Loucy (cell line): ENCODE data around the gene ITPK1.

Experiments
- H2AFZ ChIP-seq: fragments of 200-600 bp; sonication (generic); 2 replicates; pipeline ENCODE4 v1.6.0; 2016; ENCODE audit warnings: antibody characterized with exemption, mild to moderate bottlenecking, low read length, moderate library complexity
- H3F3A ChIP-seq: fragments of 200-600 bp; 2 replicates; pipeline ENCODE4 v1.6.0; 2016; ENCODE audit warnings: antibody characterized with exemption, low read depth, mild to moderate bottlenecking
- H3K27me3 ChIP-seq: fragments of 200-600 bp; sonication (generic); 2 replicates; pipeline ENCODE4 v1.6.1; 2014; ENCODE audit warnings: low read length, mild to moderate bottlenecking; ENCODE audit not compliant: insufficient read depth, poor library complexity, severe bottlenecking
- H3K36me3 ChIP-seq: fragments of 200-600 bp; sonication (generic); 2 replicates; pipeline ENCODE4 v1.6.1; 2016; ENCODE audit warnings: low read length; ENCODE audit not compliant: insufficient read depth
- H3K4me1 ChIP-seq: fragments of 200-600 bp; sonication (generic); 2 replicates; pipeline ENCODE4 v1.5.1; 2014; ENCODE audit warnings: low read length, mild to moderate bottlenecking; ENCODE audit not compliant: insufficient read depth, poor library complexity, severe bottlenecking
- H3K4me2 ChIP-seq: fragments of 200-600 bp; sonication (generic); 2 replicates; pipeline ENCODE4 v1.6.0; 2014; ENCODE audit warnings: antibody characterized with exemption, low read length, low read depth, mild to moderate bottlenecking; ENCODE audit not compliant: poor library complexity, severe bottlenecking
- H3K4me3 ChIP-seq: fragments of 200-600 bp; sonication (generic); 2 replicates; pipeline ENCODE4 v1.5.1; 2014; ENCODE audit warnings: low read length, mild to moderate bottlenecking, mixed read lengths; ENCODE audit not compliant: poor library complexity, severe bottlenecking
- H3K79me2 ChIP-seq: fragments of 200-600 bp; sonication (generic); 2 replicates; pipeline ENCODE4 v1.6.1; 2014; ENCODE audit warnings: low read length; ENCODE audit not compliant: insufficient read depth
- H3K9ac ChIP-seq: fragments of 200-600 bp; sonication (generic); 2 replicates; pipeline ENCODE4 v1.6.0; 2014; ENCODE audit warnings: mild to moderate bottlenecking, low read depth, low read length, moderate library complexity; ENCODE audit not compliant: poor library complexity, severe bottlenecking
- H3K9me2 ChIP-seq: fragments of 200-600 bp; sonication (generic); replicated peaks from 2 replicates; pipeline ENCODE4 v1.6.1; 2016; ENCODE audit warnings: low read depth, low read length, mixed read lengths
- H3K9me3 ChIP-seq: fragments of 200-600 bp; sonication (generic); 2 replicates; pipeline ENCODE4 v1.6.1; 2014; ENCODE audit warnings: mild to moderate bottlenecking, antibody characterized with exemption, low read length, low read depth; ENCODE audit not compliant: insufficient read depth
- H4K20me1 ChIP-seq: fragments of 200-600 bp; sonication (generic); 2 replicates; pipeline ENCODE4 v1.6.0; 2014; ENCODE audit warnings: antibody characterized with exemption, low read length, mild to moderate bottlenecking; ENCODE audit not compliant: insufficient read depth, poor library complexity, severe bottlenecking
- CTCF ChIP-seq: fragments of 200-600 bp; sonication (generic); conservative IDR thresholded peaks from 2 replicates; pipeline ENCODE4 v1.5.1; 2014; ENCODE audit warnings: mild to moderate bottlenecking, antibody characterized with exemption, low read length
- EZH2phosphoT487 ChIP-seq: fragments of 200-600 bp; IDR thresholded peaks from 2 replicates; pipeline ENCODE4 v1.6.1; 2018; ENCODE audit warnings: antibody characterized with exemption, mild to moderate bottlenecking, moderate library complexity, borderline replicate concordance

Gene ITPK1

GRCh38 chr14:93011141-93011529, 104.6 kb downstream of the ITPK1 start:
- no peaks in the 10 kb centered on the region for H4K20me1 ChIP-seq
- H2AFZ ChIP-seq: no peak overlapping the region
- H3F3A ChIP-seq: no peaks in the 10 kb centered on the region
- TF ChIP-seq CTCF (no peak), EZH2phosphoT487 (no peak)
- no peaks in the 10 kb centered on the region for H3K27me3 ChIP-seq
- H3K9ac ChIP-seq: no peak overlapping the region
- peaks cover 3% of the 10 kb centered on the region; the same call in 1 of the 2 replicates for H3K79me2 ChIP-seq
- no peaks in the 10 kb centered on the region for H3K9me3 ChIP-seq
- no peak overlapping the region for H3K4me3 ChIP-seq
- no peak overlapping the region for H3K4me2 ChIP-seq
- peaks cover 42% of the 10 kb centered on the region; the same call in 1 of the 2 replicates for H3K36me3 ChIP-seq
- no peaks in the 10 kb centered on the region for H3K9me2 ChIP-seq
- peaks cover 15% of the 10 kb centered on the region for H3K4me1 ChIP-seq

- Histone ChIP-seq H3K9me3 (no peaks in the 10 kb centered on the region), H3F3A (no peaks in the 10 kb centered on the region), H4K20me1 (no peaks in the 10 kb centered on the region), H3K36me3 (peaks cover 37% of the 10 kb centered on the region; the same call in 1 of the 2 replicates), H3K9ac (no peak overlapping the region), H3K79me2 (peaks cover 3% of the 10 kb centered on the region; the same call in 1 of the 2 replicates), H3K4me2 (no peak overlapping the region), H2AFZ (no peak overlapping the region), H3K9me2 (no peaks in the 10 kb centered on the region), H3K4me1 (peaks cover 15% of the 10 kb centered on the region), H3K4me3 (no peak overlapping the region), H3K27me3 (no peaks in the 10 kb centered on the region)
- TF ChIP-seq EZH2phosphoT487: no peak
- TF ChIP-seq CTCF: no peak
These were observed 105.1 kb downstream of the ITPK1 start for GRCh38 chr14:93010522-93011140.

GRCh38 chr14:93010130-93010499, 105.6 kb downstream of the ITPK1 start:
- H3F3A ChIP-seq: no peaks in the 10 kb centered on the region
- H3K36me3 ChIP-seq: peaks cover 31% of the 10 kb centered on the region; the same call in 1 of the 2 replicates
- H3K4me1 ChIP-seq: peaks cover 15% of the 10 kb centered on the region
- H4K20me1 ChIP-seq: no peaks in the 10 kb centered on the region
- no peak overlapping the region for H2AFZ ChIP-seq
- H3K9me2 ChIP-seq: no peaks in the 10 kb centered on the region
- H3K9ac ChIP-seq: no peak overlapping the region
- H3K4me2 ChIP-seq: no peak overlapping the region
- TF ChIP-seq CTCF (no peak), EZH2phosphoT487 (no peak)
- H3K79me2 ChIP-seq: peaks cover 3% of the 10 kb centered on the region; the same call in 1 of the 2 replicates
- no peaks in the 10 kb centered on the region for H3K9me3 ChIP-seq
- no peak overlapping the region for H3K4me3 ChIP-seq
- no peaks in the 10 kb centered on the region for H3K27me3 ChIP-seq
